HFF-Myc (cell line): ENCODE measurements around the gene THOC1.

Source experiments
- DNase-seq: peaks from one replicate; pipeline ENCODE4 v3.0.0-alpha.2; 2011; ENCODE audit warnings: low read depth; ENCODE audit errors: extremely low read depth
- H3K4me3 ChIP-seq: replicated peaks from 2 replicates; pipeline ENCODE4 v1.5.1; 2011; ENCODE audit warnings: low read depth, mild to moderate bottlenecking, control low read depth, low read length
- CTCF ChIP-seq: IDR thresholded peaks from 2 replicates; pipeline ENCODE4 v1.5.1; 2012; ENCODE audit warnings: mild to moderate bottlenecking, low read depth, low read length, control low read depth; ENCODE audit errors: missing control alignments

Gene THOC1

GRCh38 chr18:210733-211132 lies 57.1 kb downstream of the THOC1 start:
- no peak for TF ChIP-seq CTCF
- no peak for DNase-seq
- no peak overlapping the region for H3K4me3 ChIP-seq

GRCh38 chr18:210075-210474 lies 57.8 kb downstream of the THOC1 start:
- no peak for DNase-seq
- no peak for TF ChIP-seq CTCF
- no peak overlapping the region for H3K4me3 ChIP-seq

- TF ChIP-seq CTCF: no peak
- no peak for DNase-seq
- no peak overlapping the region for H3K4me3 ChIP-seq
These were observed 68.1 kb downstream of the THOC1 start for GRCh38 chr18:199768-200167.

GRCh38 chr18:199214-199613 lies 68.6 kb downstream of the THOC1 start:
- H3K4me3 ChIP-seq: no peak overlapping the region
- no peak for DNase-seq
- no peak for TF ChIP-seq CTCF

- H3K4me3 ChIP-seq: no peak overlapping the region
- no peak for TF ChIP-seq CTCF
- no peak for DNase-seq
These were observed 72.2 kb downstream of the THOC1 start for GRCh38 chr18:195651-196050.

GRCh38 chr18:192801-193200 lies 75.0 kb downstream of the THOC1 start:
- H3K4me3 ChIP-seq: no peak overlapping the region
- no peak for TF ChIP-seq CTCF
- no peak for DNase-seq

- no peak for TF ChIP-seq CTCF
- no peak for DNase-seq
- no peak overlapping the region for H3K4me3 ChIP-seq
These were observed 76.1 kb downstream of the THOC1 start for GRCh38 chr18:191725-192124.
